ENCODE measurements around the gene IL17A.
"Not testable (repeated sequence)": the region's sequence is repeated elsewhere in the genome, so short reads cannot be mapped to it uniquely, and the experiment has no call there.

Gene IL17A

DNA sequence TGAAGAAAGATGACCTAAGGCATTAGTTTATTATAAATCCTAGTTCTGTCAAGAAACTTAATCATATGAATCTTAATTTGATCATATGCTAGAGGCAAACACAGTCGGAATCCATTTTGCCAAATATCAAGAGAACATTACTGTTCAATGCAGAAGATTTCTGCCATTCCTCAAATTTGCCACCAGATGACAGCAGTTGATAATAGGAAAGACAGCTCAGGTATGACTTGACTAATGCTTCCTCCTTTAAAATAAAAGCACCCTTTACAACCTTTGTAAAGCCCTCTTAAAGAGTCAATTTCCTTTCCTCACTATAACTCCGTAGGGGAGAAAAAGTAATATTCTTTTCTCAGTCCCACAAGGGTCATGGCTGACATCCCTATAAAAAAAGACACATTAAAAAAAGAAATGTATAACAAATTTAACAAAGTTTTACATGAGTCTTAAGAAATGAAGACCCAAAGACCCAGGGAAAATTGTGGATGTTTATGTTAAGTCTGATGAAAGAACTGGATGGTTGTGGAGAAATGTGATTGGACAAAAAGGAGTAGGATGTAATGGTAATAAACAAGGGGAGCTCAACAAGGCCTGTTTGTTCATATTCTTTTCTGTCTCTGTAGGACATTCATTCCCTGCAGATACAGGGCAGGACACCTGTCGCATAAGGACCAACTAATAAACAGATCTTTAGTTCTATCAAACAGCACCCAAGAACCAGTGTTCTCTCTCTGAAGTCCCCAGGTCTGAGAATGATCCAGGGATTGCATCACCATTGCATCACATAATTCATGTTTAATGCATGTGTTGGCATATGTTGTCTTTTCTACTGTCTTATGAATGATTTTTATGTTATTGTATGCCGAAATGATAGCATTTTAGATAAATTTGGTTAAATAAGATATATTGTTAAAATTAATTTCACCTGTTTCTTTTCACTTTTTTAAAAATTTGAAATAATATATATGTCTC, 23.0 kb upstream of the IL17A start:
- no peak for DNase-seq (ENCODE audit: low read depth in 2 of 2, low spot score in 1 of 2)

DNA sequence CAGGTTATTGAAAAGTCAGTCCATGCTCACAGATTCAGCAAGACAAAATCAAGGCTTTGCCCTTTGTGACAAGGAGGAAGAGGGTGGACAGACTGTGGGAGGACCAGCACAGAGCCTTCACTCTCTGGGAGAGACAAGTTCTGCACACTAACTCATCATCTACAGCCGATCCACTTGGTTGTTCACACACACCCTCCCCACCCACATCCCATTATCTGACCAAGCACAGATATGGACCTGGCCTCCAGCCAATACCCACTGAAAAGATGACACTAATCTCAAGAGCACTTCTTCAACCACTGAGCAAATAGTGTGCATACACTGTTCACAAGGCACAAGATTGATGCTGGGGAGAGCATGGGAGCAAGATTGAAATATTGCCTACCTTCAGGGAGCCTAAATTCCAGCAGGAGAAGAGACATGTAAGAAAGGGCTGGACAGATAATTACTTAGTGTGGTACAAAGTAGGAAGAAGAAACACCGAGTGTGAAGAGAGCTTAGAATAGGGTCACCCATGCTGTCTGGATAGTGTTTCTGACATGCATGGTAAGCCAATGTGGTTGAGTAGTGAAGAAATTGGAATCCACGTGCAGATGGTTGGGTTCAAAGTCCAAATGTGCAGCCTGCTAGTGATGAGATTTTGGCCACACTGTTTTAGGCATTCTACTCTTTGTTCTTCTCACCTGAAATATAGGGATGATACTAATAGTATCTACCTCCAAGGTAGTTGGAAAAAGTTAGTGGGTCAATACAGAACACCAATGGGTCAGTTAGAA, 21.7 kb upstream of the IL17A start:
- no peak for DNase-seq (ENCODE audit: low read depth in 2 of 2, low spot score in 1 of 2)

DNA sequence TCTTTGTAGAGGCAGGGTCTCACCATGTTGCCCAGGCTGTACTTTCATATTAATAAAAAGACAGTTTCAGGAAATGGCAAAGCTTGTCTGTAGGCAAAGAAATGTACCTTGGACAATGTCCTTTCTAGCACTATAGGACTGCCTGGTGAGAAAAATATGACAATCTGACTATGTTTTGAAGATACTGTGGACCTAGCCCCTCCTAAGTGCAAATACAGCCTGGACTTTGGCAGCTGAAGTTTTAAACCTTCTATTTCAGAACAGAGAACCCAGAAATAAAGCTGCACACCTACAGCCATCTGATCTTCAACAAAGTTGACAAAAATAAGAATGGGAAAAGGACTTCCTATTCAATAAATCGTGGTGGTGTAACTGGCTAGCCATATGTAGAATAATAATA, 18.9 kb upstream of the IL17A start:
- no peak for DNase-seq (ENCODE audit: low read depth in 2 of 2, low spot score in 1 of 2)

DNA sequence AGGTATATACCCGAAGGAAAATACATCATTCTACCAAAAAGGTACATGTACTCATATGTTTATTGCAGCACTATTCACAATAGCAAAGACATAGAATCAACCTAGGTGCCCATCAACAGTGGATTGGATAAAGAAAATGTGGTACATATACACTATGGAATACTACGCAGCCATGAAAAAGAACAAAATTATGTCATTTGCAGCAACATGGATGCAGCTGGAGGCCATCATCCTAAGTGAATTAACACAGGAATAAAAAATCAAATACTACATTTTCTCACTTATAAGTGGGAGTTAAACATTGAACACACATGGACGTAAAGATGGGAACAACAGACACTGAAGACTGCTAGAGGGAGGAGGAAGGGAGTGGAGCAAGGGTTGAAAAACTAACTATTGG, 17.8 kb upstream of the IL17A start:
- DNase-seq (ENCODE audit: low read depth in 2 of 2, low spot score in 1 of 2), result not testable (repeated sequence)

DNA sequence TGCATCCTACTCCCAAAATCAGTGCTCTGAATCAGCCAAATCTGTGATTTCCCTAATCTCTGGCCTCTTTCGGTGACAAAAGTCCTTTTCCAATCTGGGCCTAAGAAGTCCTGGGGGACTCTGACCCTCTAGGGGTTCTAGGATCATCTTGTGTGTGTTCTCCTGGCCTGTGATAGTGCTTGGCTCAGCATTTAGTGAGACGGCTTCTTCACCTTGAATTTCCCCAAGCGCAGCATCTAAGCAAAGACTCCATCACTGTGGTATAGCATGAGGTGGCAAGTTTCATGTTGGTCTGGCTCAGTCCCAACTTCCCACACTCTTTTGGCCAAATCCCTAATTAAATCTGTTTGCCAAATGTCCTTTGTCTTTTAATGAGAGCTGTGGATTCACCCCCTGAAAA, 12.1 kb upstream of the IL17A start:
- no peak for DNase-seq (ENCODE audit: low read depth in 2 of 2, low spot score in 1 of 2)

DNA sequence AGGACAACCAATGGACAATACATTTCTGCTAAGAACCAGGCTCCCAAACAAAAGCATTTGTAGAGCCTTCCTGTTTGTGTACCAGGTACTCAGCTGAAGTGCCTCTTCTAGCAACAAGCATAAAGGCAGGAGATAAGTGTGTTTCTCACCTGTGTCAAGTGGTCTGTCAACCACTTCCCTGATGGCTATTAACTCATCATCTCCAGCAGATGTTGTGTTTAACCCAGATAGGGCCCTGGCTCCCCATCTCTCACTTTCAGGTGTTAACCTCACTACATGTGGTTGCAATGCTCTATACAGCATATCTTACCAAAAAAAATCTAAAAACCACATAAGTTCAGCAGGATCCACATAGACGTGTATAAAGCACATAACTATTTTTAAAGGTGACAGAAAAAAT, 9.6 kb upstream of the IL17A start:
- DNase-seq (ENCODE audit: low read depth in 2 of 2, low spot score in 1 of 2), result no peak

DNA sequence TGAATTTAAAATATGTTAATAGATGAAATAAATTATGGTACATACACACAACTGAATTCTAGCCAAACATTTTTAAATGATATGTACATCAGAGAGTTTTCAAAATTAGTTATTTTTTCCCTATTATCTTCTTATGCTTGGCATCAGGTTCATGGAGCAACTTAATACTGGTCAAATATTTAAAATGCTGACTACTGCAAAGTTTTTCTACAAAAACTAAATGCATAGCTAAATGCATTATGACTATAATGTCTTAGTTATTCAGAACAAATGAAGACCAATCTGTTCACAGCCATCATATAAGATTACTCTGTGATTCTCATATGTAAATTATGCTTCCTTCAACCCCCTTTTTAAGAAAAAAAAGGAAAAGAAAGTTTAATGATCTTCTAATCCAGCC, 8.2 kb upstream of the IL17A start:
- no peak for DNase-seq (ENCODE audit: low read depth in 2 of 2, low spot score in 1 of 2)

DNA sequence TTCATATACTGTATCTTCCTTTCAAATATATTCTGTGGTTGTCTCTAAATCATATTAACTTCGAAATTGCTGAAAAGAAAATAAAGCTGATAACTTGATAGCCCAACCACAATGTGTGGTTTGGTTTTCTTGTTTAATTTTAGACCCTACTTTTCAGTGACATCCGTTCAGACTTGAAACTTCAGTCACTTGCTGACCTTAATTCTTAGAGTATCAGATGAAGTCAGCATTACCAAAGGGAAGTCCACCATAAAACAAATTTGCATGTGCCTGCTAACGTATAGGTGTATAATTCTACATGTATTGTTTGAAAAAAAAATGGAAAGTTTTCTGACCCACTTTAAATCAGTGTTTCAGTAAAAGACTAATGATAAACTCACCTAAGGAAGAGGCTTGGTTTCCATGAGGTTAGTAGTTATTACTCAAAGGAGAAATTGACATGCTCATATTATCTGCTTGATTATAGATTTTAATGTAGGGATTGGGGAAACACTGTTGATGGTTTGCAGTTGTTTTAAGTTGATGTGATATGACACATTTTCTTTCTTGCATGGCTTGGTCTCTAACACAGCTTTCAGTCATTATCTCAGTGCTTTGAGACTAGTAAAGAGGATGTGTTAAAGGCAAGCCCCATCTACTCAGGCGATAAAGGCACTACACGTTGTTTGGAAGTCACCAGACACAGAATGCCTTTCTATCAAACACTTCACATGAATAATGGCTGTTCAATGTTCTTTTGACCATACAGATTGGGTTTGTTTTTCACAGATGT, 5.2 kb upstream of the IL17A start:
- no peak for DNase-seq (ENCODE audit: low read depth in 2 of 2, low spot score in 1 of 2)

DNA sequence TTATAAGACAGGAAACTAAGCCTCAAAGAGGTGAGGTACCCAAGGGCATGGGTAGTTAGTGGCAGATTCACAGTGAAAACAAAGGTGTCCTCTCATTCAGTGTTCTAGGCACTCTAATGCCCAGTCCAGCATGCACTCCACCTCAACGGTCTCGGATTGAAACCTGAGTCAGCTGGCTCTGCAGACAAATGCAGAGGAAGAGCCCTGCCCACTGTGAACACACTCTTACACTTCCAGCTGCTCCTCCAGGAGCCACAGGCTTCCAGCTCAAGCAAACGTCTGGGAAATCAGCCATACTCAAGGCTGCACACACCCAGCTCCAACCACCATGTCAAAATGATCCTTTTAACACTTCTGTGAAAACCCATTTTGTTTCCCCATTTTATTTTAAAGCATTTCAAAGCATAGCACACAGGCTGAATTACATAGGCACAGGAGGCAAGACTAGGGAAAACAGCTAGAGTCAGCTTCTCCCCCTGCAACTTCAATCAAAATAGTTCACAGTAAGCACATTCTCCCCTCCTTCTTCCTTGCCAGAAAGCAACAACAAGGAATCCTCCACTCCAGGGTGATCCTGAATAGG, 3.0 kb upstream of the IL17A start:
- DNase-seq (ENCODE audit: low read depth in 2 of 2, low spot score in 1 of 2), result no peak

DNA sequence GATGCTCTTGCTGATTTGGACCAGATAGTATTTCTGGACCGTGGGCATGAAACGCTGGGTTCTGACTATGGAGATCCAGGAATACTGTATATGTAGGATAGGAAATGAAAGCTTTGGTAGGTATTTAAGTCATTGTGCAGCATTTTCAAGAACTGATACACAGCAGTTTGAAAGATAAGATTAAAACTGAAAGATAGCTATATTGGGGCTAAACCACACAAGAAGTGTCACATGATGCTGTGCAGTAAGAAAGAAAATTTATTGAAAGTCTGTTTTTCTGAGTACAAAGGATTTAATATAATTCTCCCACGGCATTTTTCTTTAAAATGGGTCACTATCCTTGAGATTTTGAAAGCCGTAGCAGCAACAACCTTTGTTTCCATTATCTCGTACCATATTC, 305 bp downstream of the IL17A start:
- DNase-seq (ENCODE audit: low read depth in 2 of 2, low spot score in 1 of 2), result no peak

DNA sequence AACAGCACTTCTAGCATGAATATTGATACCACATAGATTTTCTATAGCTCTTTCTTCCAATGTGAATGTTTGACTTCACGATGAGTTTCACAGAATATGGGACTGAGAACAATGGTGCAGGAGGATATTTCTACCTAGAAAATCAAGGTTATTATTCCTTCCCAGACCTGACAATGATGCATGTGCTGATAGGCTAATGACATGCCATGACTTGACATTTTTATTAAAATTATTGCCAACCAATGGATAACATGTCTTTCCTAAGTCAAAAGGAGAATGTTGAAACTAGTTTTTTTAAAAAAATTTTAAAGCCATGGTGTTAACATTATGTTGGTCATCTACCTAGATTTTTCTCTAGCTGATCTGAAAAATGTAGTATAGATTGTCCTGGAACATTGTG, 923 bp downstream of the IL17A start:
- no peak for DNase-seq (ENCODE audit: low read depth in 2 of 2, low spot score in 1 of 2)

DNA sequence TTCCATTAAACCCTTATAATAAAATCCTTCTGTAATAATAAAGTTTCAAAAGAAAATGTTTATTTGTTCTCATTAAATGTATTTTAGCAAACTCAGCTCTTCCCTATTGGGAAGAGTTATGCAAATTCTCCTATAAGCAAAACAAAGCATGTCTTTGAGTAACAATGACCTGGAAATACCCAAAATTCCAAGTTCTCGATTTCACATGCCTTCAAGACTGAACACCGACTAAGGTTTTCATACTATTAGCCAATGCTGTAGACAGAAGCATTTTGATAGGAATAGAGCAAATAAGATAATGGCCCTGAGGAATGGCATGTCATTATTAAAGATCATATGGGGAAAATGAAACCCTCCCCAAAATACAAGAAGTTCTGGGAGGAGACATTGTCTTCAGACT, 3.8 kb downstream of the IL17A start:
- no peak for DNase-seq (ENCODE audit: low read depth in 2 of 2, low spot score in 1 of 2)

DNA sequence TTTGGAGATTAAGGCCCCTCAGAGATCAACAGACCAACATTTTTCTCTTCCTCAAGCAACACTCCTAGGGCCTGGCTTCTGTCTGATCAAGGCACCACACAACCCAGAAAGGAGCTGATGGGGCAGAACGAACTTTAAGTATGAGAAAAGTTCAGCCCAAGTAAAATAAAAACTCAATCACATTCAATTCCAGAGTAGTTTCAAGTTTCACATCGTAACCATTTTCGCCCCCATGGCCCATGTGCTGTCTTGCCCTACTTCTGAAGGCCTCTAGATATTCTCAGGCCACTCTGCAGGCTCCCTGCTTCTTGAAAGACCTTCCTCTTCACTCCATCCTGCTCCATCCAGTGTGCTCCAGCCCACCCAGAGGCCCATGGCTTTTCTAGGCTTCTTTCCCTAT, 4.2 kb downstream of the IL17A start:
- no peak for DNase-seq (ENCODE audit: low read depth in 2 of 2, low spot score in 1 of 2)

DNA sequence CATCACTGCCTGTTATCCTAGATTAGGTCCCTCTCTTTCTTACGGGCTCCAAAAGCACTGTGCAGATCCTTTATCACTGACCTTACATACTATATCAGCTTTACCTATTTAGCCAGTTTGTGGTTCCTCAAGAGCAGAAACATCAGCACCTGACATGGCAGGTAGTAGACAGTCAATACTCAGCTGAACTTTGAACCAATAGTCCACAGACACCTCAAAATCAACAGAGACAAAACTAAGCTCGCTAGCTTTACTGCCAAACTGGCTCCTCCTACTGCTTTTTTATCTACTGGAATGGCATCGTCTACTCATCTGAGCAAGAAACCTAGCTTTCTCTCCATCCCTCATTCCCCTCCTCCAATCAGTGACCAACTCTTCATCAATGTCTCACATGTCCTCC, 5.6 kb downstream of the IL17A start:
- no peak for DNase-seq (ENCODE audit: low read depth in 2 of 2, low spot score in 1 of 2)

DNA sequence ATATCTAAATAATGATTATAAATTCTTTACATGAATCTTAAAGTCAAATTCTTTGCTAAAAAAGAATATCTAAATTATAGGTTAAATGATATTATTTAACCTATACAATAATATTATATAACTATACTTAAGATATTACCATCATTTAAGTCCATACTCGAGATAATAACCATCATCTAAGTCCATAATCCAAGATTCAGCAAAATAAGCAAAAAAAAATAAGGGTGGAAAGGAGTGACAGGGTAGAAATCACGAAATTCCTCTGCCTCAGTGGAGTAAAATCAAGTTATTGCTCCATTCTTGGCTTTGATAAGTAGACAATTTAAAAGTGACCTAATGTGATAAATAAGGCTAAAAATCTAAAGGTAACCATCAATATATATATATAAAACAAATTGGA, 9.7 kb downstream of the IL17A start:
- no peak for DNase-seq (ENCODE audit: low read depth in 2 of 2, low spot score in 1 of 2)

DNA sequence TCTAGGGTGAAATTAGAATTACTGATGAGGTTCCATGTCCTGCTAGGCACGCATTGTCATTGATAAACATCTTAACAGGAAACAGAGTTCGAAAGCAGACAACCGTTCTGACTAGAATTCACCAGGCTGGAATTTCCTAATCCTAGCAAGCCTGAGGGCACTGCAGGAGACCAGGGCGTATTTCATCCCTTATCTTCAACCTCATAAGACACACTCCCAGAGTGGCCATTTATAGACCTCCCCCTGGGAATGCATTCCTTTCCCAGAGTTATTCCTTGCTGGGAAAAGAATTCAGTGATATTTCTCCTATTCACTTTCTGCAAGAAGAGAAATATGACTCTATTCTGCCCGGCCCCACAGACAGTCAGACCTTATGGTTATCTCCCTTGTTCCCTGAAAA, 13.9 kb downstream of the IL17A start:
- DNase-seq (ENCODE audit: low read depth in 2 of 2, low spot score in 1 of 2), result not testable (repeated sequence)

DNA sequence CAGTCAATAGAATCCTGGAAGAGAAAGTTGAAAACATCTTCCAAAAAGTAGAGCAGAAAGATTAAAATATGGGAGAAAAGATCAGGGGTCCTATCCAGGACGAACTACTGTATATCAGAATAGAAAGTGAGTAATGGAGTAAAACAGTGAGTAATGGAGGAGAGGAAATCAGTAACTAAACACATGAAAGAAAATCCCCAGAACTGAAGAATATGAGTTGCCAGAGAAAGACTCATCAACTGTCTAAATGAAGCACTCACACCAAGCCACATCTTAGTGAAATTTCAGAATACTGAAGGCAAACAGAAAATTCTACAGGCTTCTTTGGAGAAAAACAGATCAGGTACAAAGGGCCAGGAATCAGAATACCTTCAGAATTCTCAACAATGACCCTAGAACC, 14.9 kb downstream of the IL17A start:
- no peak for DNase-seq (ENCODE audit: low read depth in 2 of 2, low spot score in 1 of 2)

DNA sequence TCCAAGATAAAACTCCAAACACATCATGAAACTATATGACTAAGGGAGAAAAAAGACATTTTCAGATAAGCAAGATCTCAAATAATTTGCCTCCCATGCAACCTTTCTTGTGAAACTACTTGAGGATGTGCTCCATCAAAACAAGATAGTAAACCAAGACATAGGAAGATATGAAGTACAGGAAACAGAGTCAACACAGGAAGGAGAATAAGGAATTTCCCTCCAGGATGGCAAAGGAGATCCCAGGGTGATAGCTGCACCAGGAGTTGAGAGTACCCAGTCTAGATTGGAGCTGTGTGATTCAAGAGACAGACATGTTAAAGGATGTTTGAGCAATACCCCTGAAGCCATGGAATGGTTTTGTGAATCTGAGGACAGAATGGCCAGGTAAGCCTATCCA, 15.3 kb downstream of the IL17A start:
- DNase-seq (ENCODE audit: low read depth in 2 of 2, low spot score in 1 of 2), result no peak

DNA sequence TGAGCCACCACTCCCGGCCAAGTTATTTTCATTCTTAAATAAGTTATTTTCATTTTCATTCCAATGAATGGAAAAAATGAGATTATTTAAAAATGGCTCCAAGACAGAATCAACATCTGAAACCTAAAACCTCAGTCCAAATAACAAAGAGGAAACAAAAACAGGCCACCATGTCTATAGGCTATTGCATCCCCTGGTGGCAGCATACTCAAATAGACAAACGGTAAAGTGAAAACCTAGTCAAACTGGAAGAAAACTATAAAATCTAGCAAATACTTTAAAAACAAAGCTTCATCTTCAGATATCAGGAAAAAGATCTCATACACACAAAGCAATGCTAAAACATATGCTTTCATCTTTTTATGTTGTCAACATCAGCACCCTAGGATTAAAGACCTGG, 20.9 kb downstream of the IL17A start:
- no peak for DNase-seq (ENCODE audit: low read depth in 2 of 2, low spot score in 1 of 2)

DNA sequence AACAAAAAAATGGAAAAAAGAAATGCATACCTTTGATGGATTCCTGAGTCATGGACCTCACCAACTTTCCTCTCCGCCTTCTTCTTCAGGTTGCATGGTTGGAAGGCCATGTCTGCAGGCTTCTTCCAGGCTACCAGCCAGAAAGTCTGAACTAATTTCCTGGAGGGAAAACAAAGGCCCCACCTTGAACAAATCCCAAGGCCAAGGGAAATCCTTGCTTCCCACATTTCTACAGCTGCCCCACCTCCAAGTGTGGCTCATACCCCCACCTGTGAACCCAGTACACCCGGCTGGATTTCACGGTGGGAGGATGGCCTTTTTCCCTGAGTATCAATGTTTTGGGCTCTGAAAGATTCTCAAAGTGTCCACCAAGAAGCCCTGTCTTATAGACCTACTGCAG, 22.4 kb downstream of the IL17A start:
- no peak for DNase-seq (ENCODE audit: low read depth in 2 of 2, low spot score in 1 of 2)

DNA sequence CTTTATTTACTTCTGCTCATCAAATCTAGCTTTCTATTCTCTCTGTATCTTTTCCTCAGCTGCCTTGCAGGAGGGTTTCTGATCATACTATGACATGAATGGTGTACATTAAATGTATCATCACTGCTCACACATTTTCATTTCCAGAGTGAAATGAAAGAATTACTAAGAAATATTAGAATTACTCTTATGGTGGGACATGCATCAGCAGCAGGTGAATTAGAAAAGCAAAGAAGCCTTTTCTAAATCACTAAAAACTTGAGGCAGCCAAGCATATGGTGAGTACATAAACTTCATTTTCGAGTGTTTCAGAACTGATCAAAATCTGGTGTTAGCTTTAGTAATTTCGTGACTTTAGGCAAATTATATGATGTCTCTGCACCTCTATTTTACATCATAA, 23.6 kb downstream of the IL17A start:
- DNase-seq (ENCODE audit: low read depth in 2 of 2, low spot score in 1 of 2), result no peak

All from stimulated activated CD8-positive, alpha-beta memory T cell treated with anti-CD3 and anti-CD28 coated beads, Interleukin-4, amount 100 ng/mL, for 1 hour (primary cell).